Smooth muscle cell (in vitro differentiated cells): ENCODE data around the gene GRHL1. TPM values are rescaled to one million over a fixed set of nuclear protein-coding genes. Genes with fewer than 3 reads are reported as not detected.

ENCODE experiments used
- DNase-seq: peaks from one replicate; lab custom pipeline; 2025; ENCODE audit not compliant: unreplicated experiment; lab: John Stamatoyannopoulos, UW
- H2AFZ ChIP-seq: fragments of 200-600 bp; sonication (generic); 2 replicates; pipeline ENCODE4 v1.6.0; 2016; ENCODE audit warnings: antibody characterized with exemption, low read depth, mild to moderate bottlenecking
- H3F3A ChIP-seq: fragments of 200-600 bp; sonication (generic); 2 replicates; pipeline ENCODE4 v1.6.0; 2017; ENCODE audit warnings: antibody characterized with exemption, low read depth
- H3K27ac ChIP-seq: fragments of 200-600 bp; sonication (generic); 2 replicates; pipeline ENCODE4 v1.5.1; 2016; ENCODE audit warnings: low read depth, mild to moderate bottlenecking
- H3K27me3 ChIP-seq: fragments of 200-600 bp; sonication (generic); 2 replicates; pipeline ENCODE4 v1.6.1; 2016; ENCODE audit warnings: low read depth, mild to moderate bottlenecking
- H3K36me3 ChIP-seq: fragments of 200-600 bp; sonication (generic); 2 replicates; pipeline ENCODE4 v1.5.1; 2016; ENCODE audit warnings: low read depth
- H3K4me1 ChIP-seq: fragments of 200-600 bp; sonication (generic); 2 replicates; pipeline ENCODE4 v1.5.1; 2016; ENCODE audit warnings: low read depth
- H3K4me2 ChIP-seq: fragments of 200-600 bp; sonication (generic); 2 replicates; pipeline ENCODE4 v1.6.0; 2016; ENCODE audit warnings: mild to moderate bottlenecking
- H3K4me3 ChIP-seq: fragments of 200-600 bp; sonication (generic); 2 replicates; pipeline ENCODE4 v1.5.1; 2016; ENCODE audit warnings: mild to moderate bottlenecking
- H3K79me2 ChIP-seq: fragments of 200-600 bp; sonication (generic); 2 replicates; pipeline ENCODE4 v1.6.0; 2016; ENCODE audit warnings: low read depth, mild to moderate bottlenecking
- H3K9ac ChIP-seq: fragments of 200-600 bp; sonication (generic); 2 replicates; pipeline ENCODE4 v1.6.0; 2016; ENCODE audit warnings: low read depth
- H3K9me3 ChIP-seq: fragments of 200-600 bp; sonication (generic); replicated peaks from 2 replicates; pipeline ENCODE4 v1.5.1; 2016; ENCODE audit warnings: low read depth
- H4K20me1 ChIP-seq: fragments of 200-600 bp; sonication (generic); 2 replicates; pipeline ENCODE4 v1.6.0; 2016; ENCODE audit warnings: low read depth
- WGBS: methylation state at CpG from one replicate; pipeline ENCODE4 v1.1.7; 2016; ENCODE audit warnings: low lambda C conversion rate; 5-methylcytosine and 5-hydroxymethylcytosine counted together
- polyA plus RNA-seq: library from polyadenylated mRNA; unstranded; fragments of >200 nt; fragmentation: Nextera tagmentation; extraction: Ambion mirVana; gene quantifications from 2 replicates; pipeline ENCODE4 v1.2.1, GENCODE V29; 2016
- total RNA-seq: library from RNA; depleted of rRNA; stranded (reverse); fragments of >200 nt; gene quantifications from 2 replicates; pipeline ENCODE4 v1.2.3, GENCODE V29; 2014
- TF ChIP-seq, protein P1 (sequence below): fragments of 200-600 bp; sonication (generic); IDR thresholded peaks from 2 replicates; pipeline ENCODE4 v1.5.1; 2017; ENCODE audit warnings: borderline replicate concordance, mild to moderate bottlenecking, antibody characterized with exemption; ENCODE audit not compliant: insufficient read depth, poor library complexity, severe bottlenecking

The GRHL1 gene
- total and polyA plus RNA-seq, 2 experiments from 2014 or later, result 2.0 to 26.8 TPM

- Histone ChIP-seq H3K9ac (no peak overlapping the region), H3K4me3 (no peak overlapping the region), H3K4me2 (no peak overlapping the region), H3F3A (no peaks in the 10 kb centered on the region), H4K20me1 (no peaks in the 10 kb centered on the region), H3K27ac (no peak overlapping the region), H3K36me3 (no peaks in the 10 kb centered on the region), H3K27me3 (no peaks in the 10 kb centered on the region), H3K9me3 (no peaks in the 10 kb centered on the region), H3K79me2 (no peaks in the 10 kb centered on the region), H3K4me1 (peaks cover 6% of the 10 kb centered on the region), H2AFZ (no peak overlapping the region)
- no peak for DNase-seq
- TF ChIP-seq, protein P1, sequence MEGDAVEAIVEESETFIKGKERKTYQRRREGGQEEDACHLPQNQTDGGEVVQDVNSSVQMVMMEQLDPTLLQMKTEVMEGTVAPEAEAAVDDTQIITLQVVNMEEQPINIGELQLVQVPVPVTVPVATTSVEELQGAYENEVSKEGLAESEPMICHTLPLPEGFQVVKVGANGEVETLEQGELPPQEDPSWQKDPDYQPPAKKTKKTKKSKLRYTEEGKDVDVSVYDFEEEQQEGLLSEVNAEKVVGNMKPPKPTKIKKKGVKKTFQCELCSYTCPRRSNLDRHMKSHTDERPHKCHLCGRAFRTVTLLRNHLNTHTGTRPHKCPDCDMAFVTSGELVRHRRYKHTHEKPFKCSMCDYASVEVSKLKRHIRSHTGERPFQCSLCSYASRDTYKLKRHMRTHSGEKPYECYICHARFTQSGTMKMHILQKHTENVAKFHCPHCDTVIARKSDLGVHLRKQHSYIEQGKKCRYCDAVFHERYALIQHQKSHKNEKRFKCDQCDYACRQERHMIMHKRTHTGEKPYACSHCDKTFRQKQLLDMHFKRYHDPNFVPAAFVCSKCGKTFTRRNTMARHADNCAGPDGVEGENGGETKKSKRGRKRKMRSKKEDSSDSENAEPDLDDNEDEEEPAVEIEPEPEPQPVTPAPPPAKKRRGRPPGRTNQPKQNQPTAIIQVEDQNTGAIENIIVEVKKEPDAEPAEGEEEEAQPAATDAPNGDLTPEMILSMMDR, result no peak
- 92% methylated on average over 20 of the region's 20 CpGs for WGBS
These were observed 52.0 kb downstream of the GRHL1 start for GRCh38 chr2:10003206-10004125.

DNA sequence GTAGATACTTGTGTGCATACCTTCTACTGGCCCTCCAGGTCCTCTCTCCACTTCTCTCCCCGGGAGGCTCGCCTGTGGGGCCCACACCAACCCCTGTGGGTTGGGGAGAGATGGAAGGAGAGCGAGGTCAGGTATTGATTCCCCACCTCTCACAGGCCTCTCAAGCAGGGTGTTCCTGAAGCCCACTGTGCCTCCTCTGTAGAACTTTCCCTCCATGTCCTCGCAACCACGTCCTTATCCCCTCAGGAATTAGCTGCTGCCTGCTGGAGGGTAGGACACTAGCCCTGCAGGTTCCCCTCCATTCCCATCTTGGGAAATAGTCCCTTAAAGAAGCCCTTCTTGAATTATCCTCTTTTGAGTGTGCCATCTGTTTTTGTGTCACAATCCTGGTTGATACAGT lies 52.9 kb downstream of the GRHL1 start:
- no peak for DNase-seq

GRCh38 chr2:10004836-10005235 lies 53.3 kb downstream of the GRHL1 start:
- H3K27ac ChIP-seq, result no peak overlapping the region
- H3K4me3 ChIP-seq, result no peak overlapping the region
- DNase-seq, result no peak
- no peak overlapping the region for H3K4me2 ChIP-seq
- H3K36me3 ChIP-seq, result no peaks in the 10 kb centered on the region
- 68% methylated on average over 3 of the region's 3 CpGs for WGBS
- H3K9ac ChIP-seq, result no peak overlapping the region
- no peaks in the 10 kb centered on the region for H3K27me3 ChIP-seq
- H3F3A ChIP-seq, result no peaks in the 10 kb centered on the region
- H3K4me1 ChIP-seq, result peaks cover 6% of the 10 kb centered on the region
- TF ChIP-seq, protein P1, result no peak
- no peak overlapping the region for H2AFZ ChIP-seq
- H3K79me2 ChIP-seq, result no peaks in the 10 kb centered on the region
- no peaks in the 10 kb centered on the region for H3K9me3 ChIP-seq
- no peaks in the 10 kb centered on the region for H4K20me1 ChIP-seq

More for the DNA sequence above, 52.9 kb downstream of the GRHL1 start:
- H3K4me2 ChIP-seq, result no peak overlapping the region
- no peak overlapping the region for H3K4me3 ChIP-seq
- TF ChIP-seq, protein P1, result no peak
- no peaks in the 10 kb centered on the region for H3K27me3 ChIP-seq
- H4K20me1 ChIP-seq, result no peaks in the 10 kb centered on the region
- no peak overlapping the region for H3K27ac ChIP-seq
- no peaks in the 10 kb centered on the region for H3K36me3 ChIP-seq
- WGBS, result 97% methylated on average over 5 of the region's 5 CpGs
- H2AFZ ChIP-seq, result no peak overlapping the region
- no peaks in the 10 kb centered on the region for H3K9me3 ChIP-seq
- H3F3A ChIP-seq, result no peaks in the 10 kb centered on the region
- no peak overlapping the region for H3K9ac ChIP-seq
- H3K4me1 ChIP-seq, result peaks cover 6% of the 10 kb centered on the region
- H3K79me2 ChIP-seq, result no peaks in the 10 kb centered on the region
